Activated gamma-delta T cell treated with anti-CD3 and anti-CD28 coated beads, Interleukin-2, amount 50 U/mL, for 16 hours (primary cell): ENCODE measurements around the gene PIGR.

Experiments used
- DNase-seq: peaks from one replicate; pipeline ENCODE4 v3.0.0-alpha.2; 2020; ENCODE audit warnings: low read depth

Gene PIGR

DNA sequence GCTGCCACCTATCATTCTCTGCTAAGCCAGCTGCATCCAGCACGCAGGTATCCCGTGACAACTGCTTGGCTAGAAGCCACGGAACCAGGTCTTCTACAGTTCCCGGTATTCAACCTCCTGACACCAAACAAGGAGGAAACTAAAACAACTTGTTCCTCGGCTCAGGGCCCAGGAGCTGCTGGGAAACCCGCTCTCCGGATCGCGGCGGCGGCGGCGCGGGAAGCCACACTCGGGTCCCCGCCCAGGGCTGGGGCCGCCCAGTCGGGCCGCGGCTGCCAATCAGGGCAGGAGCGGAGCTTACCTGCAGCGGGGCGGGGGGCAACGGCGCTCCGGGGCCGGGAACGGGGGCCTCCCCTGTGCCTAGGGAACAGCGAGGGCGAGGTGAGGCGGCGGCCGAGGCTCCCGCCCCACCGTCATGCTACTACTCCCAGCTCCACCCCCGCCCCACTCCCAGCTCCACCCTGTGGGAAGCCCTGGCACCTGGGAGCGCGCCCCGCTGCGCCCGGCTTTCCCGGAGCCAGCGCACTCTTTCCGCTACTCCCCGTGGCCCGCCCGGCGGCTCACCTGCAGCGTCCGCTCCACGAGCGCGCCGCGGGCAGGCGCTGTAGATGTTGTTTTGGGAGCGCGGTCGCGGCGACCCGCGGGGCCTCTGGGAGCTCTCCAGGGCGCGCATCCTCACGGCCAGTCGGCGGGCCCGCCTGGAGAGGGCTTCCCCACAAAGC, 36.9 kb downstream of the PIGR start:
- DNase-seq: no peak

DNA sequence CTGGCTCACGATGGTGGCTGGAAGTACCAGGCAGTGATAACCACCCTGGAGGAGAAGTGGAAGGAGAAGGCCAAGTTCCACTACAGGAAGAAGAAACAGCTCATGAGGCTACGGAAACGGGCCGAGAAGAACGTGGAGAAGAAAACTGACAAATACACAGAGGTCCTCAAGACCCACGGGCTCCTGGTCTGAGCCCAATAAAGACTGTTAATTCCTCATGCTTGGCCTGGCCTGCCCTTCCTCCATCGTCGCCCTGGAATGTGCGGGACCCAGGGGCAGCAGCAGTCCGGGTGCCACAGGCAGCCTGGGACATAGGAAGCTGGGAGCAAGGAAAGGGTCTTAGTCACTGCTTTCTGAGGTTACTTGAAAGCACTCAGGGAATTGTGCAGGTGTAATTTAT, 38.2 kb downstream of the PIGR start:
- no peak for DNase-seq

DNA sequence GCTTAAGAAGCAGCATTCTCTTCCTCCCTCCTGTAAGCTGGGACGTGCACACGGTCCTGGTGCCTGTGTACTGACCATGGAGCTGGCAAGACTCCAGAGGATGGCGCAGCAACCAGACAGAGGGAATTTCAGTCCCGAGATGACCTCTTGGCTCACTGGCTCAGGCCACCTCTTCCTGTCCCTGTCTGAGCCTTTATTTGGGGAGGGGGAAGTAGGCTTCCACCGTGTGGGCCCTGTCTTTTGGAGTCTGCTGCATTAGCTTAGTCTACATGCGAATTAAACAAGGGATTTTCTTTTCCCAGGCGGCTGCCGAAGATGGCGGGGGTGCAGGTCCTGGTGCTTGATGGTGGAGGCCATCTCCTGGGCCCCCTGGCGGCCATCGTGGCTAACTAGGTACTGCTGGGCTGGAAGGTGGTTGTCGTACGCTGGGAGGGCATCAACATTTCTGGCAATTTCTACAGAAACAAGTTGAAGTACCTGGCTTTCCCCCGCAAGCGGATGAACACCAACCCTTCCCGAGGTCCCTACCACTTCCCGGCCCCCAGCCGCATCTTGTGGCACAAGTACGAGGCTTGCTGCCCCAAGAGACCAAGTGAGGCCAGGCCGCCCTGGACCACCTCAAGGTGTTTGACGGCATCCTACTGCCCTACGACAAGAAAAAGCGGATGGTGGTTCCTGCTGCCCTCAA, 38.8 kb downstream of the PIGR start:
- DNase-seq: no peak

DNA sequence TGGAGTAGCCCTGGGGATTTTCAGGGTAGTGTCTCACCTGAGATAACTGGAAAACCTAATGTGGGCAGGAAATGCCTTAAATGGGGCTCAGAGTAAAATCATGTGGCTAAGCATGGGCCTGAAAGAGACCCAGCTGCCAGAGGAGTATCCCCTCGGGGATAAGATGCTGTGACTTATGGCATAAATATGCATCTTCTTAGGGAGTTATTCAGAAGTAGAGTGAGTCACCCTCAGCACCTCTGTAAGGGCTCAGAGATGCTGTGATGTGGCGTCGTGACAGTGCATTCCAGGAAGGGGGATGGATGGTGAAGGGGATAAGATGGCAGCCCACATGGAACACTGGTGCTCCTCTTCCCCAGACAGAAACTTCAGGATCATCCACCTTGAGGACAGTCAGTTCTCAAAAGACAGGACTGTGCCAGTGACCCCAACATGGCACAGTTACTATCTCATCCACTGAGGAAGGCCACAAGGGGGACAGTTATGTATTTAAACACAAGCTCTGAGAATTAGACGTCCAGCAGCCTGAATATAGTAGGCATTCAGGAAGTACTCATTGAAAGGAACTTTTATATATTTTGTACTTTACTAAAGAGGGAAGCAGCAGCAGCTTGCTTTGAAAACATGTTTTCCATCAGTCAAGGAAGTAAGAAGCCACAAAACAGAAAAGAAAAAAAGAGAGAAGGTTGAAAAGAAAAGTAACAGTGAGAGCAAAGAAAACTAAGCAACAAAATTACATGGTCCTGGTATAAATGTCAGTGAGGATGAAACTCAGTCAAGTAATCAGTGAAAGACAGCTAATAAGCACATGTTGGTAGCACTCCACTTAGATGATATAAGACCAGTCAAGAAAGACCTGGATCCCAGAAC, 40.7 kb downstream of the PIGR start:
- no peak for DNase-seq

GRCh38 chr1:206904423-206905142, 41.7 kb downstream of the PIGR start:
- DNase-seq: no peak

- no peak for DNase-seq
Observed at GRCh38 chr1:206903687-206904086, 42.6 kb downstream of the PIGR start.

DNA sequence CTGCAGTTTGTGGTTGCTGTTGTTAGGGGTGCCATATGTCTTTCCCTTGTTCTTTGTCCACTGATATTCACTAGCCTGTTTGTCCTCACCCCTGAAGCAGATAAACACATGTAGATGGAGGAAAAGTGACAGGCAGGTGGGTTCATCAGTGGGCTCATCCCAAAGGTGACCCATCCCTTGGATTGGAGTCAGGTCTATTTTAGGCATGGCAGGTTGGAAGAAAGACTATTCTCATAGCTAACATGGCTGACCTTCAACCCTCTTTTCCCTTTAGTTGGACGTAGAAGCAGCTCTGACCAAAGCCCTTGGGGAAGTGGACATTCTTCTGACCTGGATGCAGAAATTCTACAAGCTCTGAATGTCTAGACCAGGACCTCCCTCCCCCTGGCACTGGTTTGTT, 43.6 kb downstream of the PIGR start:
- DNase-seq: no peak

DNA sequence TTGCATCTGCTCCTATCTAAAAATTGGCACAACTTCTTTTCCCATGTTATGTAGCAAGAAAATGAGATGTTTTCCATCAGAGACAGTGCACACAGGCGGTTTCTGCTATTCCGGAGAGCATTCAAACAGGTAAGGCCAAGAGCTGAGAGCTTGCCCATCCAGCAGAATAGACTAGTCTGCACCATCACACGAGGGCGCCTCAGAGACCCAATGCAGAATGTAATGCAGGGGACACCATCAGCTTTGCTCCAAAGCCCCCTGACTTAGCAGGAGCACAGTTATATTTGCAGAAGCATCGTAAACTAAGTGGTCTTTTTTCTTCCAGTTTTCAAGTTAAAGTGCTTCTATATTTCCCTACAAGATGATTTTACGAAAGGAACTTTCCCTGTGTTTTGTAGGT, 44.3 kb downstream of the PIGR start:
- DNase-seq: no peak

GRCh38 chr1:206900149-206900548, 46.1 kb downstream of the PIGR start:
- no peak for DNase-seq

DNA sequence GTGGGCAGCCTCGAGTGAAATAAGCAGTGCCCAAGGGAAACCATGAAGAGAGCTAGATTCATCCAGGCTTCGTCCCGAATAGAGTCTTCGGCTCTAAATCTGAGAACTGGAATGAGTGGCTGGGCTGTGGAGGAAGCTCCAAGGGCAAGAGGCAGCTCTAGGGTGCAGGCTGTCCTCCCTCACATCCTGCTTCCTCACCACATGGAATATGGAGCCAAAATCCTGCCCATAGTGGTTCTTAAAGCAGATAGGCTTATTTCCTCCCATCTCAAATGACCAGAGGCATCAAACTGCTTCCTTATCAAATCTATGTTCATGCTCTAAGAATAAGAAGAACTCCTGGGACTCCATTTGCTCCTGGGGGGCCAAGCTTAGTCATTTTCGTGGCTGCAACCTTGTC, 46.5 kb downstream of the PIGR start:
- no peak for DNase-seq

- DNase-seq: no peak
Observed at GRCh38 chr1:206898915-206899431, 47.3 kb downstream of the PIGR start.

- DNase-seq: no peak
Observed at GRCh38 chr1:206898089-206898914, 48.0 kb downstream of the PIGR start.

- DNase-seq: no peak
Observed at GRCh38 chr1:206897175-206897574, 49.1 kb downstream of the PIGR start, which contains the start of gene IL24. IL24 (plus strand) TSS chr1:206897443; CDS start chr1:206897833, 390 bp downstream.

GRCh38 chr1:206896261-206896660, 50.0 kb downstream of the PIGR start:
- DNase-seq: no peak

GRCh38 chr1:206895837-206896242, 50.4 kb downstream of the PIGR start:
- no peak for DNase-seq

DNA sequence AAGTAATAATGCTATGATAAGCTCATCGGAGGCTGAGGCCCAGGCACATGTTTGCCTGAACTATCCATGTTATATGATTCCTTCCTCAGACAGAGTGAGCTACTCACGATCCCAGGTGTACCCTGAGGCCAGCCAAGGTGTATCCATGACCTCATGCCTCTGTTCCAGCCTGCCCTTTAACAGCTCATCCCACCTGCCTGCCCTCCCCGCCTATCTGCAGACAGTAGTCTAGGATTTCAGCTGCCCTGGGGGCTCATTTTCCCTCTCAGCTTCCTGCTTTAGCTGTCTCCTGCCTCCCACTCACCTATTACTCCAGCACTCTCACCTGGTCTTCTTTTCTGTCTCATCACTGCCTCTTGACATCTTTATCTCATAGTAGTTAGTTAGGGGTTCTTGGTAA, 50.9 kb downstream of the PIGR start:
- DNase-seq: no peak

- no peak for DNase-seq
Observed at GRCh38 chr1:206893380-206893779, 52.9 kb downstream of the PIGR start.

DNA sequence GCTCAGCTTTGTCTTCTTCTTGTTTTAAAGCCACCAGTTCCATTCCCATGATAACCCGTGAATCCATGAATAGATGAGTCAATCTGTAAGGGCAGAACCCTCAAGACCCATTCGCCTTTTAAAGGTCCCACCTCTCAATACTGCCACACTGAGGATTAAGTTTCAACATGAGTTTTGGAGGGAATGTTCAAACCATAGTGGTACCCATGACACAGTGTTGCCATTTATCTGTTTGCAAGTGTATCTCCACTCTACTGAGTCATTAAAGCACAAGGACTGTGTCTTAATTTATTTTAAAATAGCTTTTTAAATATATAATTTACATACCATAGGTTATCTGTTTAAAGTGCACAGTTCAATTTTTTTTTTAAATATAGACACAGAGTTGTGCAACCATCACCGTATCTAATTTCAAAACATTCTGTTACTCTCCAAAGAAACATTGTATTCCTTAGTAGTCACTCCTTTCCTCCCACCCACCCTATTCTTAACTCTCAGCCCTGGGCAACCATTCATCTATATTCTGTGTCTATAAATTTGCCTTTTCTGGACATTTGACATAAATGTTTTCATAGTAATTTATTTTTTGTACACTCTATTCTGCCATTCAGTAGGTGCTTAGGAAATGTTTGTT, 53.8 kb downstream of the PIGR start:
- DNase-seq: no peak

- DNase-seq: no peak
Observed at GRCh38 chr1:206891412-206891811, 54.9 kb downstream of the PIGR start.
